Keratinocyte (primary cell): Measurements from ENCODE around the gene HLA-DOB. TPM values are rescaled to one million over a fixed set of nuclear protein-coding genes. Genes with fewer than 3 reads are reported as not detected.

Source experiments
- DNase-seq: peaks from one replicate; pipeline ENCODE4 v3.0.0-alpha.2; 2011; ENCODE audit warnings: low read depth, missing footprints, low spot score
- FAIRE-seq: peaks from 2 replicates; lab custom pipeline; 2011; peaks lifted over from hg19 to GRCh38; lab: Jason Lieb, UNC
- H2AFZ ChIP-seq: 2 replicates; pipeline ENCODE4 v1.6.0; 2012; ENCODE audit warnings: low read length, control low read depth, inconsistent platforms; ENCODE audit not compliant: control insufficient read depth
- H3K27ac ChIP-seq: 2 replicates; pipeline ENCODE4 v1.5.1; 2011; ENCODE audit warnings: low read length; ENCODE audit not compliant: control insufficient read depth, insufficient read depth
- H3K27me3 ChIP-seq: 3 replicates; pipeline ENCODE4 v1.6.0; 2011; ENCODE audit warnings: low read length; ENCODE audit not compliant: control insufficient read depth, insufficient read depth; ENCODE audit errors: extremely low read depth
- H3K36me3 ChIP-seq, 2 experiments: 2 replicates in 1 of 2; 3 replicates in 1 of 2; pipeline ENCODE4 v1.5.1; 2011; ENCODE audit warnings: low read length in 2 of 2, mild to moderate bottlenecking in 1 of 2; ENCODE audit not compliant: control insufficient read depth in 2 of 2, insufficient read depth in 2 of 2; ENCODE audit errors: extremely low read depth in 1 of 2
- H3K4me1 ChIP-seq: 3 replicates; pipeline ENCODE4 v1.5.1; 2011; ENCODE audit warnings: low read length; ENCODE audit not compliant: control insufficient read depth, insufficient read depth; ENCODE audit errors: extremely low read depth
- H3K4me2 ChIP-seq: 3 replicates; pipeline ENCODE4 v1.6.0; 2011; ENCODE audit warnings: low read depth, low read length; ENCODE audit not compliant: control insufficient read depth, insufficient read depth; ENCODE audit errors: extremely low read depth
- H3K4me3 ChIP-seq, 3 experiments: fragments of 200-600 bp in 1 of 3; sonication (generic) in 1 of 3; 2 replicates in 2 of 3; 3 replicates in 1 of 3; pipeline ENCODE4 v1.5.1; 2011 to 2016; ENCODE audit warnings: low read length in 3 of 3, mild to moderate bottlenecking in 3 of 3, control low read depth in 2 of 3, inconsistent platforms in 1 of 3, low read depth in 1 of 3, mixed read lengths in 1 of 3, mixed run types in 1 of 3, moderate library complexity in 1 of 3; ENCODE audit not compliant: control insufficient read depth in 2 of 3, insufficient read depth in 2 of 3; ENCODE audit errors: extremely low read depth in 1 of 3
- H3K79me2 ChIP-seq: 2 replicates; pipeline ENCODE4 v1.6.0; 2012; ENCODE audit warnings: low read length; ENCODE audit not compliant: control insufficient read depth, insufficient read depth
- H3K9ac ChIP-seq: 3 replicates; pipeline ENCODE4 v1.6.0; 2011; ENCODE audit warnings: low read length; ENCODE audit not compliant: control insufficient read depth, insufficient read depth; ENCODE audit errors: extremely low read depth
- H3K9me1 ChIP-seq: 3 replicates; pipeline ENCODE4 v1.6.0; 2011; ENCODE audit warnings: low read length; ENCODE audit not compliant: control insufficient read depth, insufficient read depth; ENCODE audit errors: extremely low read depth
- H3K9me3 ChIP-seq: 2 replicates; pipeline ENCODE4 v1.5.1; 2012; ENCODE audit warnings: low read depth, low read length; ENCODE audit not compliant: control insufficient read depth
- H4K20me1 ChIP-seq: 3 replicates; pipeline ENCODE4 v1.6.0; 2011; ENCODE audit warnings: low read length; ENCODE audit not compliant: control insufficient read depth, insufficient read depth; ENCODE audit errors: extremely low read depth
- CTCF ChIP-seq, 3 experiments: IDR thresholded peaks in 1 of 3; conservative IDR thresholded peaks in 1 of 3; optimal IDR thresholded peaks in 1 of 3; 2 replicates in 2 of 3; 3 replicates in 1 of 3; pipeline versions ENCODE3 to v1.5.1; 2011; ENCODE audit warnings: low read length in 3 of 3, mild to moderate bottlenecking in 3 of 3, moderate library complexity in 2 of 3, control low read depth in 1 of 3, inconsistent platforms in 1 of 3; ENCODE audit not compliant: insufficient read depth in 2 of 3; ENCODE audit errors: extremely low read depth in 1 of 3
- EZH2 ChIP-seq: IDR thresholded peaks from one replicate; pipeline ENCODE4 v1.6.1; 2012; ENCODE audit warnings: inconsistent platforms, mild to moderate bottlenecking, low read length, moderate library complexity
- dilution Hi-C: fragments of 300-500 bp; cut with MboI; formaldehyde crosslinking; loops from one replicate; pipeline ENCODE4 v1.7.0; 2020; ENCODE audit warnings: low sequenced_read_pairs; ENCODE audit not compliant: extremely low pct_ligation_motif_present
- polyA plus RNA-seq, 5 experiments: library from polyadenylated mRNA; depleted of rRNA in 3 of 5; stranded (reverse) in 3 of 5; stranded (forward) in 1 of 5; unstranded in 1 of 5; fragments of >200 nt; gene quantifications; 1 replicate in 1 of 5; 2 replicates in 3 of 5; 3 replicates in 1 of 5; pipeline versions ENCODE4 v1.2.1 to v1.2.3, GENCODE V29; 2011 to 2012; ENCODE audit warnings: missing spikeins in 2 of 5, low read depth in 1 of 5, low replicate concordance in 1 of 5

Gene HLA-DOB
- polyA plus RNA-seq, 1 donor (not counting 4 experiments of a cell fraction or from before 2014, with no cell fraction given) = 12.5 TPM

GRCh38 chr6:32849126-32849525 lies 32.3 kb upstream of the HLA-DOB start:
- dilution Hi-C loops = no loop called here
- Histone ChIP-seq H3K27ac (no peak overlapping the region), H3K36me3 (peaks cover 31 to 35% of the 10 kb centered on the region in 2 experiments), H3K9ac (no peak overlapping the region), H3K4me3 (no peak overlapping the region), H3K79me2 (peaks cover 21% of the 10 kb centered on the region), H4K20me1 (no peaks in the 10 kb centered on the region), H3K4me1 (peaks cover 12% of the 10 kb centered on the region), H3K4me2 (no peak overlapping the region), H3K9me3 (no peaks in the 10 kb centered on the region), H2AFZ (no peak overlapping the region), H3K27me3 (no peaks in the 10 kb centered on the region), H3K9me1 (no peaks in the 10 kb centered on the region)
- FAIRE-seq (no peak), DNase-seq (no peak)
- TF ChIP-seq EZH2 (no peak), CTCF (optimal IDR thresholded peaks at IDR 0.05 in 1 of 3, IDR thresholded peaks at IDR 0.05 in 1 of 3, conservative IDR thresholded peaks at IDR 0.05 in 1 of 3; ENCODE audit: extremely low read depth in 1 of 3, insufficient read depth in 2 of 3, low read length in 3 of 3) (no peak)

DNA sequence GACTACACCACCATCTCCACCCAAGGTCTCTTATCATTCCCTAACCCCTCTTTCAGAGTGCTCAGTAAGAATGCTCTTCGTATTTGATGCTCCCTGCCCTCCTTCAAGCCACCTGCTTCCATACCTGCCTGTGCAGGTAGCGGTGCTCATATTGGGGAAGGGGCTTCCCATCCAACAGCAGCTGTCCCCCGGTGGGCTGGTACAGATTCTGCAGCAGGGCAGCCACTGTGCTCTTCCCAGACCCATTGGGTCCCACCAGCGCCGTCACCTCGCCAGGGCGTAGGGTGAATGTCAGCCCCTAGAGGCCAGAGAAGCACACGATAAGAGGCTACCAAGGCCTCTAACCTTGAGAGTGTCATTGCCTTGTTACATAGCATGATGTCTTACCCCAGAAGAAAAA lies 31.0 kb upstream of the HLA-DOB start:
- Histone ChIP-seq H3K36me3 (peaks cover 31 to 35% of the 10 kb centered on the region in 2 experiments), H3K27ac (no peak overlapping the region)
- dilution Hi-C loops = no loop called here

More for the DNA sequence above, 31.0 kb upstream of the HLA-DOB start:
- DNase-seq = no peak
- H3K9ac ChIP-seq = no peak overlapping the region
- peaks cover 17% of the 10 kb centered on the region for H3K79me2 ChIP-seq
- no peaks in the 10 kb centered on the region for H3K9me1 ChIP-seq
- H3K4me1 ChIP-seq = peaks cover 15% of the 10 kb centered on the region
- H3K4me2 ChIP-seq = no peak overlapping the region
- H3K9me3 ChIP-seq = no peaks in the 10 kb centered on the region
- no peak overlapping the region for H3K4me3 ChIP-seq
- no peak for TF ChIP-seq EZH2
- no peak for TF ChIP-seq CTCF (optimal IDR thresholded peaks at IDR 0.05 in 1 of 3, IDR thresholded peaks at IDR 0.05 in 1 of 3, conservative IDR thresholded peaks at IDR 0.05 in 1 of 3; ENCODE audit: extremely low read depth in 1 of 3, insufficient read depth in 2 of 3, low read length in 3 of 3)
- FAIRE-seq = no peak
- H3K27me3 ChIP-seq = no peaks in the 10 kb centered on the region
- no peaks in the 10 kb centered on the region for H4K20me1 ChIP-seq
- H2AFZ ChIP-seq = no peak overlapping the region
